CD4-positive, alpha-beta T cell treated with Interleukin-4 for 1 hour (primary cell): ENCODE measurements around the gene EIF5B.
"Not testable (repeated sequence)": the region's sequence is repeated elsewhere in the genome, so short reads cannot be mapped to it uniquely, and the experiment has no call there.

ENCODE experiments used
- DNase-seq, 2 donors: peaks; one replicate each; pipeline ENCODE4 v3.0.0-alpha.2; 2020 to 2022

Gene EIF5B, protein sequence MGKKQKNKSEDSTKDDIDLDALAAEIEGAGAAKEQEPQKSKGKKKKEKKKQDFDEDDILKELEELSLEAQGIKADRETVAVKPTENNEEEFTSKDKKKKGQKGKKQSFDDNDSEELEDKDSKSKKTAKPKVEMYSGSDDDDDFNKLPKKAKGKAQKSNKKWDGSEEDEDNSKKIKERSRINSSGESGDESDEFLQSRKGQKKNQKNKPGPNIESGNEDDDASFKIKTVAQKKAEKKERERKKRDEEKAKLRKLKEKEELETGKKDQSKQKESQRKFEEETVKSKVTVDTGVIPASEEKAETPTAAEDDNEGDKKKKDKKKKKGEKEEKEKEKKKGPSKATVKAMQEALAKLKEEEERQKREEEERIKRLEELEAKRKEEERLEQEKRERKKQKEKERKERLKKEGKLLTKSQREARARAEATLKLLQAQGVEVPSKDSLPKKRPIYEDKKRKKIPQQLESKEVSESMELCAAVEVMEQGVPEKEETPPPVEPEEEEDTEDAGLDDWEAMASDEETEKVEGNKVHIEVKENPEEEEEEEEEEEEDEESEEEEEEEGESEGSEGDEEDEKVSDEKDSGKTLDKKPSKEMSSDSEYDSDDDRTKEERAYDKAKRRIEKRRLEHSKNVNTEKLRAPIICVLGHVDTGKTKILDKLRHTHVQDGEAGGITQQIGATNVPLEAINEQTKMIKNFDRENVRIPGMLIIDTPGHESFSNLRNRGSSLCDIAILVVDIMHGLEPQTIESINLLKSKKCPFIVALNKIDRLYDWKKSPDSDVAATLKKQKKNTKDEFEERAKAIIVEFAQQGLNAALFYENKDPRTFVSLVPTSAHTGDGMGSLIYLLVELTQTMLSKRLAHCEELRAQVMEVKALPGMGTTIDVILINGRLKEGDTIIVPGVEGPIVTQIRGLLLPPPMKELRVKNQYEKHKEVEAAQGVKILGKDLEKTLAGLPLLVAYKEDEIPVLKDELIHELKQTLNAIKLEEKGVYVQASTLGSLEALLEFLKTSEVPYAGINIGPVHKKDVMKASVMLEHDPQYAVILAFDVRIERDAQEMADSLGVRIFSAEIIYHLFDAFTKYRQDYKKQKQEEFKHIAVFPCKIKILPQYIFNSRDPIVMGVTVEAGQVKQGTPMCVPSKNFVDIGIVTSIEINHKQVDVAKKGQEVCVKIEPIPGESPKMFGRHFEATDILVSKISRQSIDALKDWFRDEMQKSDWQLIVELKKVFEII

DNA sequence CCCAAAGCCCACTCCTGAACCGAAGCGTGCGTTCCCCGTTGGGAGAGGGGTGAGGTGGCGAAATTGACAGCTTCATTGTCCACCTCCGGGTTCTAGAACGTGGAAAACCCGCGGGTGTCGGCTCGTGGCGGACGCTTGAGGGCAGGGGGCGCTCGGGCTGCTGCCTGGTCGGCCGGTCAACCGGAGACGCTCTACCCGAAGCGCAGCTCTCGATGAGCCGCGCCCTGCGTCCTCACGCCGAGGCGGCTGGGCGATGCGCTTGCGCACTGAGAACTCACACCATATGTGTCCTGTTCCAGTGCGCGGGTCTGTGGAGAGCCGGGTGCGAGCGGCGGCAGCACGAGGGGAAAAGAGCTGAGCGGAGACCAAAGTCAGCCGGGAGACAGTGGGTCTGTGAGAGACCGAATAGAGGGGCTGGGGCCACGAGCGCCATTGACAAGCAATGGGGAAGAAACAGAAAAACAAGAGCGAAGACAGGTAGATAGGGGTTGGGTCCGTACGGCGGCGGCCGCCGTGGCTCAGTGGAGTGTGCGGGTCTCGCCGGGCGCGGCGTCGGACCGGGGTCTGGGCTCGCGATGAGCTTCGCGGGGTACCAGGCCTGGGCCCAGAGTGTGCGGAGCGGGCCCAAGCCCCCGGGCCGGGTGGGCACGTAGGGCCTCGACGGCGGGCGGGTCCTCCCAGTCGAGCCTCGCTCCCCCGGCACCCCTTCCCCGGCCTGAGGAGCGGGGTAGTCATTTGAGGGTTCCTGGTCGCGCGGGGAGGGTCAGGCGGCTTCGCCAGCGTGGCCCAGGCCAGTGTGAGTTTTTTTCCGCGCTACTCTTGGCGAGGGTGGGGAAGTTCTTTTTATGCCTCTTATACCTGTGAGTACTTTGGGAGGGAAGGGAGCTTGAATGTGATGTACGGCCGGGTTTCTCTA is at the start of gene EIF5B:
Gene EIF5B (plus strand): TSS at position 277 of the 916 bp plus-strand sequence. CDS start 166 bp downstream, at position 443.
- peak; percentile 94 to 96 for DNase-seq

DNA sequence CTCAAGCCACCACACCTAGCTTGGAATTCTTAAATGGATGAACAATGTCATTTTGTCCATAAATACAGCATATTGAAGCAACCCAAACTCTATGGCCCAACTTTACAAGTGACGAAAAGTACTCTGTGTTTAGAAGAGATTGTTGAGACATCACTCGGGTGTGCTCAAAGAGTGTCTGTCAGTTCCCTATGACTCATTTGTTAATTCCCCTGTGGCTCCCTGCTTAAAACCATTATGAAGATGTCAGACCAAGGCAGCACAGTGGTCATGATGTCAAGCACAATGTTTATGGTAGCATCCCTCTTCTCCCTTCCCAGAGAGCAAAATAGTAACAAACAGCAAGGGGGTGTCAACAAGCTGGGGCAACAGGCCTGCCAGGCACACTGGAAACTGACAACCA is 39.2 kb upstream of the EIF5B start:
- DNase-seq = no peak

DNA sequence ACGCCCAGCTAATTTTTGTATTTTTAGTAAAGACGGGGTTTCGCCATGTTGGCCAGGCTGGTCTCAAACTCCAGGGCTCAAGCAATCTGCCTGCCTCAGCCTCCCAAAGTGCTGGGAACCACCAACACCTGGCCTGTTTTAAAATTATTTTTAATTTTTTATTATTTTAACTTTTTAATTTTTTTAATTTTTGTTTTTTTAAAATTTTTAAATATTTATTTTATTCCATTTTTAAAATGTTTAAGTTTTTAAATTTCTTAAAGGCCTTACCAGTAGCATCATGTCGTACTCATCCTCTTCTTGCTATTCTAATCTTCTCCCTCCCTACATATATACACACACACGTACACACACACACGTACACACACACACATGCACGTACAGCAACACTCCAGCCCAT is 37.6 kb upstream of the EIF5B start:
- no peak for DNase-seq

DNA sequence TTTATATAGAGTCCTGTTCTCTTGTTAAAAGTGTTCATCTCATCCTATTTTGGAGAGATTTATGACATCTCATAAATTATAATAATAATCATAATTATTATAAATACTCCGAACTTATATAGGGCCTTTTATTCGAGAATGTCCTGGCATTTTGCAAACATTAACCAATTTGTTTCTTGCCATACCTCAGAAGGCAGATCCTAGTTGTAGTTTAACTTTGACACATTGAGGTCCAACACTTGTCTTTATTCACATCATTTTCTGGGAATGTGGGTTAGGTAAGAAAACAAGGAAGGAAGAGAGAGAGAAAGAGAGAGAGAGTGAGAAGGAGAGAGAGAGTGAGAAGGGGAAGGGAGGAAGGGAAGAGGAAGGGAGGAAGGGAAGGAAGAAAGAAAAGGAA is 36.1 kb upstream of the EIF5B start, which contains the start of gene LYG1:
Gene LYG1 (minus strand): TSS at position 101 of the 400 bp plus-strand sequence. CDS start 5,527 bp downstream, outside the sequence.
- not testable (repeated sequence) for DNase-seq

DNA sequence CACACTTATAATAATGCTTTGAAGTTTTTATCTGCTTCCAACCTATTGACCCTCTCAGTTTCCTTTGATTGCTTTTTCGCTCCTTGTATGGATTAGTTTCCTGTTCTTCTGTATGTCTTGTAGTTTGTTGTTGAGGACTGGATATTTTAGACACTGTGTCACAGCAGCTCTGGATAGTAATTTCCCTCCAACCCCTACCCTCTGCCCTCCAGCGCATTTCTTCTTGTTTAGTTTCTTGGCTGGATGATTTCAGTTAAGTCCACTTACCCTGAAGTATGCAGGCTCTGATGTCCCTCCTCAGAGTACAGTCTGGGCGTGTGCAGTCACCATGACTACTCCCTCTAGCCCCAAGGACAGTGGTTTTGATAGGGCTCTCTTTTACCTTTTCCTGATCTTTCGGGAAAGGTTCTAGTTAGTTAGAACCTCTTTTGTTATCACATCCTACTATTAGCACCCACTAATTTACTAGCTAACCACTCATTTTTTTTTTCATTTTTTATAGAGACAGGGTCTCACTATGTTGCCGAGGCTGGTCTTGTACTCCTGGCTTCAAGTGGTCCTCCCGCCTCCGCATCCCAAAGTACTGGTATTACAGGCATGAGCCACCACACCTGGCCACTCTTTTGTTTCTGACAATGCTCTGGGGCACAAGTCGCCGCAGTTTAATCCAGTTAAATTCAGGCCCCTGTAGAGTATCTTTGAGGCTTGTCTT is 19.9 kb upstream of the EIF5B start:
- no peak for DNase-seq

DNA sequence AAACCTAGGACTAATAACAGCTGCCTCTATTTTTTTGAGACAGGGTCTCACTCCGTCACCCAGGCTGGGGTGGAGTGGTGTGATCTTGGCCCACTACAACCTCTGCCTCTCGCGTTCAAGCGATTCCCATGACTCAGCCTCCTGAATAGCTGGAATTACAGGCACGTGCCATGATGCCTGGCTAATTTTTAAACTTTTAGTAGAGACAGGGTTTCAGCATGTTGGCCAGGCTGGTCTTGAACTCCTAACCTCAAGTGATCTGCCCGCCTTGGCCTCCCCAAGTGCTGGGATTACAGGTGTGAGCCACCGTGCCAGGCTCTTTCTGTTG is 19.4 kb upstream of the EIF5B start:
- not testable (repeated sequence) for DNase-seq

DNA sequence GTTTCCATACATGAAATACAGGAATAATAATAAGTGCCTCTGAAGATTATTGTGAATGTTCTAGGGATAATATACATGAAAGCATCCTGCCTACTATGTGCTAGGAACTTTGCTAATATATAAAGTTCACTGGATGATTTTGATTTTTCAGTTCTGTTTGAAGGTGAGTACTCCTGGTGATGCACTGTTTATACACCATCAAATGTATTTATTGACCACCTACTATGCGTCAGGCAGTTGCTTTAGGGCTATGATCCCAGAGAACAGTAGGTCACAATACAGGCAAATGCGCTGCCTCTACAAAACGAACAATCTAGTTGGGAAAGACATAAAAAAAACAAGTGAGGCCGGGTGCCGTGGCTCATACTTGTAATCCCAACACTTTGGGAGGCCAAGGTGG is 11.8 kb upstream of the EIF5B start:
- no peak for DNase-seq

DNA sequence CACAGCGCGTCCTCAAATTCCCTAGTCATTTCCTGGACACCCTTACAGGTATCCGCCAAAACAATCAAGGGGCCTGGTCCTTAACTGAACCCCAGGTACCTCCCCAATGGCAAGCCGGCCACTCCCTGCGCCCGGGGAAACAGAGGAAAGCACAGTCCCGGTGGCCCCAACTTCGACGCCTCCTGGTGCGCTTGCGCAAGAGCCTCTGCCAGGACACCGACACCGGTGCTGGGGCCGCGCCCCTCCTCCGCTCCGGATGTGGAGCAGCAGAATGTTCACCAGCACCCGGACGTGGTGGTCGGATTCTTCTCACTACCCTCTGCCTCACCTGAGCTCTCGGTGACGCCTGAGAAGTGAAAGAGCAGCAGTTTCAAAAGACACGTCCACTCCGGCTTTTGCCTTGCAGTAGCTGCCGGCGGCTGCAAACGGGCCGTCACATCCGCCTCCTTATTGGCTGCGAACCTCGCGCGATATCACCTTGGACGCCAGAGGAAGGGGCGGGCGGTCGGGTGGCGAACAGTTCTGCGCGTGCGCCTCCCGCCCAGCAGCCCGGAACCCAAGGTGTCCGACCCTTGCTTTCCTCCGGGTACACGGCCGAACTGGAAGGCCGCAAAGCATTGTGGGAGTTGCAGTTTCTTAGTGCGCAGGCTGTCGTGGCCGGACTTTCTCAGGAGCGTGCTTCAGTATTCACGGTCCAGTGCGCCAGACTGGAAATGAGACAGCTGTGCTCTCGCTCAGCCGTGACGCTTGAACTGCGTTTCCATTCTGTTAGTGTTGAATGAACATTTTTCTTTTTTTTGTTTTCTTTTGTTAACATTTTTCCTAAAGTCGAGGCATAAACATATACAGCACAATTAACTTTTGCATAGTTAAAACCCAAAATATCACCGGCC is 1.0 kb upstream of the EIF5B start, which contains the start of gene TXNDC9:
Gene TXNDC9 (minus strand): TSS at position 423 of the 893 bp plus-strand sequence. CDS start 3,123 bp downstream, outside the sequence.
- DNase-seq = peak; percentile 99

DNA sequence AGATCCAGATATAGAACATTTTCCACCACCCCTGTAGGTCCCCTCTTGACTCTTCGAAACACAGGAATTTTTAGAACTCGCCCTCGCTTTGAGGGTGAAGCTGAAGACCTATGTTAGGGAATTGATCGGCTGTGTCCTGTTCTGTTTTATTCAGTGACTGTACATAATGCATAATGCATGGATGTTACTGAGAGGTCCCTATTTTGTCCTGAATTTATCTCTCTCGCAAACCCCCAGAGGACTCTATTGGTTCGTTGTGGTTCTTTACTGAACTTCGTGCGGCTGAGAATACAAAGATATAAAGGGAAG is 431 bp upstream of the EIF5B start:
- DNase-seq = no peak

DNA sequence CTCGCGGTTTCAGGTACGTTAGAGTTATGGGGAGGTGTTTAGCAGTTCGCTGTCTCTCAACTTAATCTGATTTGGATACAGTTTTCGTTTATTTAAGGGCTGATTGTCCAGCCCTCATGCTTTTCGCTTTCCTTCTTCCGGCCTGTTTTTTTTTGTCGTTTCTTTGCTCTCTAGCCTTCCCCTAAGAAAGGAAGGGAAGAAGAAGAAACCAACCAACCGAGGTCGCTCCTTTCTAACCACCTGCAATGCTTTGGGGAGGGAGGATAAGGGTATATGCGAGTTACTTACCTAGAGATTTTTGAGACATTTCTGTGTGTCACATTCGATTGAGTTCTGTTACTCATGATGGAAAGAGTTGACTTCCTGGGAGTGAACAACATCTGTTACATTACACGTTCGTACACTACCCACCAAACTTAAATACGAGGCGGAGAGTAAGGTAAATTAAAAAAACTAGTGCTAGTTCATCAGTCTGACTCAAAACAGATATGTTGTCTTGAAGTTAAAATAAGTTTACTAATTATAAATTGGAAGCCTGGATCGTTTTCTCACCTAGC is 918 bp downstream of the EIF5B start:
- peak in 1 of 2 donors; percentile 33 for DNase-seq

DNA sequence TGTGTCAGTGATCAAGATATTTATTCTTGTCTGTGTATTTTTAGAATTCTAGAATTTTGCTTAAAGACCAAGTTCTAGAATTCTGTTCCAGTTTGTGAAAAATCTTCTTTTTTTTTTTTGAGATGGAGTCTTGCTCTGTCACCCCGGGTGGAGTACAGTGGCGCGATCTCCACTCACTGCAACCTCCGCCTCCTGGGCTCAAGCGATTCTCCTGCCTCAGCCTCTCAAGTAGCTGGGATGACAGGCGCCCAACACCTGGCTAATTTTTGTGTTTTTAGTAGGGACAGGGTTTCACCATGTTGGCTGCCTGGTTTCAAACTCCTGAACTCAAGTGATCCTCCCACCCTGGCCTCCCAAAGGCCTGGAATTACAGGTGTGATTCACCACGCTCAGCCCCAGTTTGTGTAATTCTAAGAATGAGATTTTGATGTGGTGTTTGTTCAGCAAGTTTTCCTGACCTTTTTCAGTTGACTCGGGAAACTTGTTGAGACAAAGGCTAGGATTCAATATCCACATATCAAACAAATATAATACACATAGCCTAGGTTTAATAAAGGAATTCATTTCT is 3.6 kb downstream of the EIF5B start:
- no peak for DNase-seq

DNA sequence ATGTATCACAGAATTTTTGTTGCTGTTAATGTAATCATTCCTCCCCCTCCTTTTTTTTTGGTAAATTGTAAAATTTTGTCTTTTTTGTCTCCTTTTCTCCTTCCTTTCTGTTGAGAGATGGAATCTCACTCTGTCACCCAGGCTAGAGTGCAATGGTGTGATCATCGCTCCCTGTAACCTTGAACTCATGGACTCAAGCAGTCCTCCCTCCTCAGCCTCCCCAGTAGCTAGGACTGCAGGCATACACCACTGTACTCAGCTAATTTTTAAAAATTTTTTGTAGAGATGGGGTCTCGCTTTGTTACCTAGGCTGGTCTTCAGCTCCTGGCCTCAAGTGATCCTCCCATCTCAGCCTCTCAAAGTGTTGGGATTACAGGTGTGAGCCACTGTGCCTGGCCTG is 5.3 kb downstream of the EIF5B start:
- DNase-seq = no peak

DNA sequence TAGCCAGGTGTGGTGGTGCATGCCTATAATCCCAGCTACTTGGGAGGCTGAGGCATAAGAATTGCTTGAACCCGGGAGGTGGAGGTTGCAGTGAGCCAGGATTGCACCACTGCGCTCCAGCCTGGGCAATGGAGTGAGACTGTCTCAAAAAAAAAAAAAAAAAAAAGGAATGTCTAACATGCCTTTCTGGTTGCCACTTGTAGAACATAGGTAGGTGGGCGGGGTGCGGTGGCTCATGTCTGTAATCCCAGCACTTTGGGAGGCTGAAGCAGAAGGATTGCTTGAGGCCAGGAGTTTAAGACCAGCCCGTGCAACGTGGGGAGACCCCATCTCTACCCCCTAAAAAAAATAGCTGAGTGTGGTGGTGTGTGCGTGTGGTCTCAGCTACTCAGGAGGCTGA is 8.3 kb downstream of the EIF5B start:
- not testable (repeated sequence) for DNase-seq

DNA sequence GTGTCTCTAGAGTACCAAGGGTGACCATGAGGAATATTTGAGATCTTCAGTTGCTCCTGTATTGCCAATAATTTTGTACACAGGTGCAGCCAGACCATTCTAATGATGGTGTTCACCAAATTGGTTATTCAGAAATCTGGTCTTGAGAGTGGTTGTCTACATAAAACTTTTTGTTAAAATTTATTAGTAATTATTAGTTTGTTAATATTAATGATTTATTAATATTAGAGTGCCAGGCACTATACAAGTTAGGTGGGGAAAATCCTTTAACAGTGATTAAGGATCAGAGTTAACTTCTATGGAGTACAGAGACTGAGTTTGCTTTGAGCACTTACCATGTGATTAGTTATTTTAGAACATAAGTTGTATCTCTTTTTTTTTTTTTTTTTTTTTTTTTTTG is 9.0 kb downstream of the EIF5B start:
- no peak for DNase-seq

DNA sequence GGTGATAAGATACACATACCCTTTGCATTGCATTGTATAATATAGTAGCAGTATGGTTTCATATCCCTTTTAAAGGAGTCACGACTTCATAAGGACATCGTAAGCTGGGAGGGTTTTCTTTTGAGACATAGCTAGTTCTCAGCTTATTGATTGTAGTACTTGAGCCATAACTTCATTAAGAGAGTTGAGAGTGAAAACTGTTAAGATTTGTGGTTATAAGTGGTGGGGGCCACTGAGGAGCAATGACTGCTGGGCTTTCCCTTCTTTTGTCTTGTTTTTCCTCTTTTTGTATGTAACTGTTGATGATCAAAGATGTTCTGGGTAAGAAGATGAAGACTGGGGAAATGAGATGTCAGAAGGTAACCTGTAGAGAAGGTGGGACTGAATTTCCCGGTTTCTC is 11.0 kb downstream of the EIF5B start:
- peak in 1 of 2 donors; percentile 7 for DNase-seq

DNA sequence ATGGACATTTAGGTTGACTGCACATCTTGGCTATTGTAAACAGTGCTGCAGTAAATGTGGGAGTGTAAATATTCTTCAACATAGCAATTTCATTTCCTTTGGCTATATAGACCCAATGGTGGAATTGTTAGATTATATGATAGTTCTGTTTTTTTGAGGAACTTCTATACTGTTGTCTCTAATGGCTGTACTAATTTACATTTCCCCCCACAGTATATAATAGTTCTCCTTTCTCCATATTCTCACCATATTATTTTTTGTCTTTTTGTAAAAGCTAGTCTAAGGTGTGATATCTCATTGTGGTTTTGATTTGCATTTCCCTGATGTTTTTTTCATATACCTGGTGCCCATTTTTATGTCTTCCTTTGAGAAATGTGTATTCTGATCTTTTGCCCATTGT is 13.0 kb downstream of the EIF5B start:
- DNase-seq = no peak

DNA sequence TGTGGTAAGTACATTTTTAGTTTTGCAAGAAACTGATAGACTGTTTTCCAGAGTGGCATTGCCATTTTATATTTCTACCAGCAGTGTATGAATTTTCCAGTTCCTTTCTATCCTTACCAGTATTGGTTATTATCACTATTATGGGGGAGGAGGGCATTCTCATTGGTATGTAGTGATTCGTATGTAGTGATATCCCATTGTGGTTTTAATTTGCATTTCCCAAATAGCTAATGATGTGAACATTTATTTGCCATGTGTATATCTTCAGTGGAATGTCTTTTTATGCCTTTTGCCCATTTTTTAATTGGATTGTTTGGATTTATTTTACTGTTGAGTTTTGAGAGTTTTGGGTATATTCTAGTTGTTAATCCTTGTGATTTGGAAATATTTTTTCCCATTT is 16.9 kb downstream of the EIF5B start:
- DNase-seq = no peak

DNA sequence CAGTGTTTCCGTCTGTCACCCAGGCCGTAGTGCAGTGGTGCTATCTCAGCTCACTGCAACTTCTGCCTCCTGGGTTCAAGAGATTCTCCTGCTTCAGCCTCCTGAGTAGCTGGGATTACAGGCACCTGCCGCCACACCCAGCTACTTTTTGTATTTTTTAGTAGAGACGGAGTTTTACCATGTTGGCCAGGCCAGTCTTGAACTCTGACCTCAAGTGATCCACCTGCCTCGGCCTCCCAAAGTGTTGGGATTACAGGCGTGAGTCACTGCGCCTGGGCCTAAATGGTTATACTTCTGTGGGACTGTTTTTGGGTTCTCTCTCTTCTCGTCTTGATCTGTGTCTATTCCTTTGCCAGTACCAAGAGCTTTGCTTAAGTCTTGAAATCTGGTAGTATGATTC is 17.6 kb downstream of the EIF5B start:
- not testable (repeated sequence) for DNase-seq

DNA sequence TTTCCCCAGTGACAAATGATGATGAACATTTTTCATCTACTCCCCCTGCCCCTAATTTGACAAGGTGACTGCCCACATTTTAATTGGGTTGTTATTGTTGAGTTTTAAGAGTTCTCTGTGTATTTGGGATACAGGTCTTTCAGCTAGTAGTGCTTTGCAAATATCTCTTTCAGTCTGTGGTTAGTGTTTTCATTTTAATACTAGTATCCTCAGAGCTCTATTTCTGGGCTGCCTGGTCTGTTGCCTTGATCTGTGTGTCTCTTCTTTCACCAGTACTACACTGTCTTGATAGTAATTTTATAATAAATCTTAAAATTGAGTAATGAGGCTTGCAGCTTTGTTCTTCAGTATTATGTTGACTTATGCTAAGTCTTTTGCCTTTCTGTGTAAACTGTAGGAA is 19.7 kb downstream of the EIF5B start:
- DNase-seq = no peak

DNA sequence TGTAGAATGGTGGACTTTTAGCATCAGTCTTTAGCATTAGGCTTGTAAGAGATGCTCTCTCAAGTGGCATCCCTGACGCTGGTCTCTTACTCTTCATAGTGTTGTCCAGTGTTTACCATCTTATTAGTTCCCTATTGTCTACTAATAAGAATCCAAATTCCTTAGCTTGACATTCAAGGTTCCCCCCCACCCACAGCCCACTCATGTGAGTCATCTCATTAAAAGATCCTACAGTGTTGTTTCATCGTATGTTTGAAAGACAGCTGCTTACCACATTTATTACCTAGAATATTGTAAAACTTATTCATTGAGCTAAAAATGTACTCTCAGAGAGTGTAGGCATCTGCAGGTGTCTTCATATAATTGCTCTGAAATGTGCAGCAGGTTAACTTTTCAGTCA is 28.5 kb downstream of the EIF5B start:
- DNase-seq = no peak
